ENCODE data around the gene ENGASE.

DNA sequence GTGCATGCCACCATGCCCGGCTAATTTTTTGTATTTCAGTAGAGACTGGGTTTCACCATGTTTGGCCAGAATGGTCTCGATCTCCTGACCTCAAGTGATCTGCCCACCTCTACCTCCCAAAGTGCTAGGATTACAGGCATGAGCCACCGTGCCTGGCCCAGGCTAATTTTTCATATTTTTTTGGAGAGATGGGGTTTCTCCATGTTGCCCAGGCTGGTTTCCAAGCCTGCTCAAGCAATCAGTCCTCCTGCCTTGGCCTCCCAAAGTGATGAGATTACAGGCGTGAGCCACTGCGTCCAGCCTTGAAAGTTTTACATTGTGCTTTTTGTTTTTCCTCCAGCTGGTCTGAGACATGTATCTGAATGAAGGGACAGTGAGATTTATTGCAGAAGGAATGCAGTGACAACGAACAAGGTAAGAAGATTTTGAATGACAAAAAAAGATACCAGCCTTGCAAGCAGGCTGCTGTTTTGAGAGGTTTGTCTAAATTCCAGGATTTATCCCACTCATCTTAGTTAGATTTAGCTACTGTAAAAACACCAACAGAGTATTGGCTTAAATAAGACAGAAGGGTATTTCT, 3.4 kb upstream of the ENGASE start:
- TF ChIP-seq, protein P1, sequence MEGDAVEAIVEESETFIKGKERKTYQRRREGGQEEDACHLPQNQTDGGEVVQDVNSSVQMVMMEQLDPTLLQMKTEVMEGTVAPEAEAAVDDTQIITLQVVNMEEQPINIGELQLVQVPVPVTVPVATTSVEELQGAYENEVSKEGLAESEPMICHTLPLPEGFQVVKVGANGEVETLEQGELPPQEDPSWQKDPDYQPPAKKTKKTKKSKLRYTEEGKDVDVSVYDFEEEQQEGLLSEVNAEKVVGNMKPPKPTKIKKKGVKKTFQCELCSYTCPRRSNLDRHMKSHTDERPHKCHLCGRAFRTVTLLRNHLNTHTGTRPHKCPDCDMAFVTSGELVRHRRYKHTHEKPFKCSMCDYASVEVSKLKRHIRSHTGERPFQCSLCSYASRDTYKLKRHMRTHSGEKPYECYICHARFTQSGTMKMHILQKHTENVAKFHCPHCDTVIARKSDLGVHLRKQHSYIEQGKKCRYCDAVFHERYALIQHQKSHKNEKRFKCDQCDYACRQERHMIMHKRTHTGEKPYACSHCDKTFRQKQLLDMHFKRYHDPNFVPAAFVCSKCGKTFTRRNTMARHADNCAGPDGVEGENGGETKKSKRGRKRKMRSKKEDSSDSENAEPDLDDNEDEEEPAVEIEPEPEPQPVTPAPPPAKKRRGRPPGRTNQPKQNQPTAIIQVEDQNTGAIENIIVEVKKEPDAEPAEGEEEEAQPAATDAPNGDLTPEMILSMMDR (IDR thresholded peaks at IDR 0.05): no peak
- no peak for TF ChIP-seq POLR2A (IDR thresholded peaks at IDR 0.05)
